Bronchial epithelial cell (primary cell): Measurements from ENCODE around the gene TP53BP1. TPM values are rescaled to one million over a fixed set of nuclear protein-coding genes. Genes with fewer than 3 reads are reported as not detected.
"Not testable (repeated sequence)": the region's sequence is repeated elsewhere in the genome, so short reads cannot be mapped to it uniquely, and the experiment has no call there.

Source experiments
- DNase-seq: peaks from one replicate; pipeline ENCODE4 v3.0.0-alpha.2; 2010; ENCODE audit warnings: low read depth
- FAIRE-seq: peaks from 2 replicates; lab custom pipeline; 2011; peaks lifted over from hg19 to GRCh38; lab: Jason Lieb, UNC
- H3K27me3 ChIP-seq: 2 replicates; pipeline ENCODE4 v1.5.1; 2011; ENCODE audit warnings: low read length; ENCODE audit not compliant: control insufficient read depth, insufficient read depth
- H3K36me3 ChIP-seq: 2 replicates; pipeline ENCODE4 v1.5.1; 2011; ENCODE audit warnings: low read length; ENCODE audit not compliant: control insufficient read depth, insufficient read depth
- H3K4me3 ChIP-seq: 2 replicates; pipeline ENCODE4 v1.5.1; 2011; ENCODE audit warnings: mild to moderate bottlenecking, low read depth, low read length, control low read depth
- total RNA-seq: library from RNA; depleted of rRNA; stranded (reverse); fragments of >200 nt; gene quantifications from 2 replicates; pipeline ENCODE4 v1.2.1, GENCODE V29; 2014
- TF ChIP-seq, protein P1 (sequence below): IDR thresholded peaks from 2 replicates; pipeline ENCODE4 v1.5.1; 2011; ENCODE audit warnings: mild to moderate bottlenecking, moderate library complexity, low read length, control low read depth, inconsistent platforms; ENCODE audit not compliant: insufficient read depth, severe bottlenecking

Gene TP53BP1, protein sequence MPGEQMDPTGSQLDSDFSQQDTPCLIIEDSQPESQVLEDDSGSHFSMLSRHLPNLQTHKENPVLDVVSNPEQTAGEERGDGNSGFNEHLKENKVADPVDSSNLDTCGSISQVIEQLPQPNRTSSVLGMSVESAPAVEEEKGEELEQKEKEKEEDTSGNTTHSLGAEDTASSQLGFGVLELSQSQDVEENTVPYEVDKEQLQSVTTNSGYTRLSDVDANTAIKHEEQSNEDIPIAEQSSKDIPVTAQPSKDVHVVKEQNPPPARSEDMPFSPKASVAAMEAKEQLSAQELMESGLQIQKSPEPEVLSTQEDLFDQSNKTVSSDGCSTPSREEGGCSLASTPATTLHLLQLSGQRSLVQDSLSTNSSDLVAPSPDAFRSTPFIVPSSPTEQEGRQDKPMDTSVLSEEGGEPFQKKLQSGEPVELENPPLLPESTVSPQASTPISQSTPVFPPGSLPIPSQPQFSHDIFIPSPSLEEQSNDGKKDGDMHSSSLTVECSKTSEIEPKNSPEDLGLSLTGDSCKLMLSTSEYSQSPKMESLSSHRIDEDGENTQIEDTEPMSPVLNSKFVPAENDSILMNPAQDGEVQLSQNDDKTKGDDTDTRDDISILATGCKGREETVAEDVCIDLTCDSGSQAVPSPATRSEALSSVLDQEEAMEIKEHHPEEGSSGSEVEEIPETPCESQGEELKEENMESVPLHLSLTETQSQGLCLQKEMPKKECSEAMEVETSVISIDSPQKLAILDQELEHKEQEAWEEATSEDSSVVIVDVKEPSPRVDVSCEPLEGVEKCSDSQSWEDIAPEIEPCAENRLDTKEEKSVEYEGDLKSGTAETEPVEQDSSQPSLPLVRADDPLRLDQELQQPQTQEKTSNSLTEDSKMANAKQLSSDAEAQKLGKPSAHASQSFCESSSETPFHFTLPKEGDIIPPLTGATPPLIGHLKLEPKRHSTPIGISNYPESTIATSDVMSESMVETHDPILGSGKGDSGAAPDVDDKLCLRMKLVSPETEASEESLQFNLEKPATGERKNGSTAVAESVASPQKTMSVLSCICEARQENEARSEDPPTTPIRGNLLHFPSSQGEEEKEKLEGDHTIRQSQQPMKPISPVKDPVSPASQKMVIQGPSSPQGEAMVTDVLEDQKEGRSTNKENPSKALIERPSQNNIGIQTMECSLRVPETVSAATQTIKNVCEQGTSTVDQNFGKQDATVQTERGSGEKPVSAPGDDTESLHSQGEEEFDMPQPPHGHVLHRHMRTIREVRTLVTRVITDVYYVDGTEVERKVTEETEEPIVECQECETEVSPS (N-terminal part only)
- 28.7 and 29.3 TPM in 2 replicates for total RNA-seq

DNA sequence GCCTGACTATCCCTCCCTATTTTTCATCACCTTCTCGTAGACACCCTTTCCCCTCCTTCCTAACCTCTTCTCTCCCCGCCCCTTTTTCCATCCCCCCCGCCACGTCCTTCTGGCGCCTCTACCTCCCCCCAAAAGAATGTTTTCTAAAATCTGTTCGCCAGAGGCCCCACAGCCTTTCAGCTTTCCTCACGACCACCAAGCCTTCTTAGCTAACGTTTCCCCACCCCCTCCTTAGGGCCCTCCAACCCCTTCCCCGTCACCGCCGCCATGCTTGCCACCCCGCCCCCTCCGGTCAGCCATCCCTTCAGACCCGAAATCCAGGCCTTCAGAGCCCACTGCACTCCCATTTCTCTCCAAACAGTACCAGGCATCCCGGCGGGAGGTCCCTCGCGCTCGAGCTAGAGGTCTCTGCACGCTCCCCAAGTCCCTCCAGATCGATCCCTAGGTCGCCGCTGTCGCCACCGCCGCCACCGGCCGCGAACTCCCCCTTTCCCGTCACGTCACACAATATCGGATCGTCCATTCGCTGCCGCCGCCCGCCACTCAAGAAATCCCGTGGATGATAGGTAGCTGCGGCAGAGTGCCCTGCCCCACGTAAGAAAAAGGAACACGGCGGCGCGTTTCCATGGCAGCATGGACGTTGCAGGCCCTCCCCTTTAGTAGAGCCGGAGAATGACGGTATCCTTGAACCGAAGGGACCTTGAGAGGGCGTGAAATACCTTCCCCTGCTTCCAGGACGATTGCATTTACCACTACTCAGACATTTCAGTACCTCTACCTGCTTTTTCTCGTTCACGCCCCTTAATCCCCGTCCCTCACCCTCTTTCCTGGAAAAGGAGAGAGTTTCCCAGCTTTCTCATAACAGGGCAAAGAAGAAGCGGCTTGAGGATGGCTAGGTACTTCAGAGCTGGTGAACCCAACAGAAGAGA lies at the start of gene TP53BP1:
Gene TP53BP1, minus strand, starts transcription at position 484 of the 929 bp plus-strand sequence. Its CDS starts 113 bp downstream, at position 371.
- DNase-seq = peak; percentile 85
- peak within 1 kb of the TSS; percentile 69 for H3K4me3 ChIP-seq
- peaks cover 3% of the 10 kb centered on the region for H3K36me3 ChIP-seq
- TF ChIP-seq, protein P1, sequence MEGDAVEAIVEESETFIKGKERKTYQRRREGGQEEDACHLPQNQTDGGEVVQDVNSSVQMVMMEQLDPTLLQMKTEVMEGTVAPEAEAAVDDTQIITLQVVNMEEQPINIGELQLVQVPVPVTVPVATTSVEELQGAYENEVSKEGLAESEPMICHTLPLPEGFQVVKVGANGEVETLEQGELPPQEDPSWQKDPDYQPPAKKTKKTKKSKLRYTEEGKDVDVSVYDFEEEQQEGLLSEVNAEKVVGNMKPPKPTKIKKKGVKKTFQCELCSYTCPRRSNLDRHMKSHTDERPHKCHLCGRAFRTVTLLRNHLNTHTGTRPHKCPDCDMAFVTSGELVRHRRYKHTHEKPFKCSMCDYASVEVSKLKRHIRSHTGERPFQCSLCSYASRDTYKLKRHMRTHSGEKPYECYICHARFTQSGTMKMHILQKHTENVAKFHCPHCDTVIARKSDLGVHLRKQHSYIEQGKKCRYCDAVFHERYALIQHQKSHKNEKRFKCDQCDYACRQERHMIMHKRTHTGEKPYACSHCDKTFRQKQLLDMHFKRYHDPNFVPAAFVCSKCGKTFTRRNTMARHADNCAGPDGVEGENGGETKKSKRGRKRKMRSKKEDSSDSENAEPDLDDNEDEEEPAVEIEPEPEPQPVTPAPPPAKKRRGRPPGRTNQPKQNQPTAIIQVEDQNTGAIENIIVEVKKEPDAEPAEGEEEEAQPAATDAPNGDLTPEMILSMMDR = no peak
- H3K27me3 ChIP-seq = no peaks in the 10 kb centered on the region
- FAIRE-seq = no peak

DNA sequence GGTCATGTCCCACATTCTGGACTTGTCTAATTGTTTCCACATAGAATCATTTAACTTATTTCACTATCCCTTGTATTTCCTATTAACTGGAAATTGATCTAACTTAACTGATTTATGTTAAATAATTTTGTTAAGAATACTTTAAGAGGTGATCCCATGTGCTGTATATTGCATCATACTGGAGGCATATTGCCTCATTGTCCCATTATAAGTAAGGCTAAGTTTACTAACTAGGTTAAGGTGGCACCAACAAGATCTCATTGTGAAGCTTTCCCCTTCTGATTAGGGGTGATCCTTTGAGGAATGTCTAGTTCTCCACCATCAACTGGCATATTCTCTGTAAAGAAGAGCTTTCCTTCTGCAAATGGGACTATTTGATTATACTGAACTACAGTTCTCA lies 48.8 kb upstream of the TP53BP1 start:
- FAIRE-seq = no peak
- TF ChIP-seq, protein P1 = no peak

DNA sequence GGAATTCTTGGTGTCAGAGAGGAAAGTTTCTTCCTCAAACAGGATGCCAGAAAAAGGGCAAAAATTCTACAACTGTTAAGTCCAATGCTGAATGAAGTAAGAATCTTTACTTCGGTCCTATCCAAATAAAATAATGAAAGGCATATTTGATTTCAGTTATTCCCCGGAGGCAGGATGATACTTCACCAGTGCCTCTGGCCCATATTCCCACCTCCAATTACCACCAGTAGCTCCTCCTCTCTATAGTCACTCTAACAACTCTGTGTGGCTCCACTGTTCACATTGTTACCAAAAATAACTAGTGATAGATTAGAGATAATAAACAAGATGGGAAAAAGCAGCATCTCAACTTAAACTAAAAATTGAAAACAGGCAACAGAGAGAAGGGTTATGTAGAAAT lies 45.1 kb upstream of the TP53BP1 start:
- Histone ChIP-seq H3K27me3 (no peaks in the 10 kb centered on the region), H3K4me3 (no peak overlapping the region), H3K36me3 (peaks cover 12% of the 10 kb centered on the region)
- no peak for DNase-seq
- TF ChIP-seq, protein P1 = no peak
- no peak for FAIRE-seq

More for the DNA sequence above, 48.8 kb upstream of the TP53BP1 start:
- peak; percentile 25 for DNase-seq
- Histone ChIP-seq H3K4me3 (no peak overlapping the region), H3K27me3 (no peaks in the 10 kb centered on the region), H3K36me3 (peaks cover 2% of the 10 kb centered on the region)

DNA sequence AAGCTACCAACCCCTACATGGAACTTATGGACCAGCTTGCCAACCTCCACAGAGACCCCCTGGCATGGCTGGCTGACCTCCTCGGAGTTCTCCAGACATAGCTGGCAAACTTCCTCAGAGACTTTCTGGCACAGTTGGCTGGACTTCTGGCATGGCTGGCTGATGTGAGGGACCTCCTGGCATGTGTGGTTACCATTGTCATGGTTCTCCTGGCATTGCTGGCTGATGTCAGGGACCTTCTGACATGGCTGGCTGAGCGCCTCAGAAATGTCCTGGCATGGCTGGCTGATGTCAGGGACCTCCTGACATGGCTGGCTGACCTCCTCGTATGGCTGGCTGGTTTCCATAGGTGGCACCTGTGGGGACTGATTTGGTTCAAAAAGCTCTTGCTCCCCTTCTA lies 41.9 kb upstream of the TP53BP1 start:
- DNase-seq = no peak
- FAIRE-seq = no peak
- TF ChIP-seq, protein P1 = no peak

DNA sequence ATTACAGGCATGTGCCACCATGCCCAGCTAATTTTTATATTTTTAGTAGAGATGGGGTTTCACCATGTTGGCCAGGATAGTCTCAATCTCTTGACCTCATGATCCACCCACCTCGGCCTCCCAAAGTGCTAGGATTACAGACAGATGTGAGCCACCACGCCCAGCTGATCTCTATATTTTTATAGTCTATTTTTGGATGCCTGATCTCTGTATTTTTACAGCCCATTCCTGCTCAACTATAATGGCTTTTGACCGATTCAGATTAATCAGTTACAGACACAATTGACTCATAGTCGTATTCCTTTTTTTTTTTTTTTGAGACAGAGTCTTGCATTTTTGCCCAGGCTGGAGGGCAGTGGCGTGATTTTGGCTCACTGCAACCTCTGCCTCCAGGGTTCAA lies 39.9 kb upstream of the TP53BP1 start:
- not testable (repeated sequence) for H3K27me3 ChIP-seq, H3K36me3 ChIP-seq, FAIRE-seq, H3K4me3 ChIP-seq, DNase-seq

More for the DNA sequence above, 41.9 kb upstream of the TP53BP1 start:
- Histone ChIP-seq H3K4me3 (no peak overlapping the region), H3K36me3 (peaks cover 12% of the 10 kb centered on the region), H3K27me3 (no peaks in the 10 kb centered on the region)
